AG10803 (cell line): ENCODE results near the gene LMBR1.

Experiments
- DNase-seq: peaks from one replicate; pipeline ENCODE4 v3.0.0; 2010; ENCODE audit warnings: low read depth
- H3K4me3 ChIP-seq: 2 replicates; pipeline ENCODE4 v1.5.1; 2011; ENCODE audit warnings: mild to moderate bottlenecking, low read length, control low read depth
- TF ChIP-seq, protein P1 (sequence below): conservative IDR thresholded peaks from 2 replicates; pipeline ENCODE4 v1.5.1; 2011; ENCODE audit warnings: mild to moderate bottlenecking, low read length, control low read depth, inconsistent platforms

Gene LMBR1

GRCh38 chr7:156635529-156636385 lies 257.2 kb downstream of the LMBR1 start:
- no peak overlapping the region for H3K4me3 ChIP-seq
- no peak for DNase-seq
- TF ChIP-seq, protein P1, sequence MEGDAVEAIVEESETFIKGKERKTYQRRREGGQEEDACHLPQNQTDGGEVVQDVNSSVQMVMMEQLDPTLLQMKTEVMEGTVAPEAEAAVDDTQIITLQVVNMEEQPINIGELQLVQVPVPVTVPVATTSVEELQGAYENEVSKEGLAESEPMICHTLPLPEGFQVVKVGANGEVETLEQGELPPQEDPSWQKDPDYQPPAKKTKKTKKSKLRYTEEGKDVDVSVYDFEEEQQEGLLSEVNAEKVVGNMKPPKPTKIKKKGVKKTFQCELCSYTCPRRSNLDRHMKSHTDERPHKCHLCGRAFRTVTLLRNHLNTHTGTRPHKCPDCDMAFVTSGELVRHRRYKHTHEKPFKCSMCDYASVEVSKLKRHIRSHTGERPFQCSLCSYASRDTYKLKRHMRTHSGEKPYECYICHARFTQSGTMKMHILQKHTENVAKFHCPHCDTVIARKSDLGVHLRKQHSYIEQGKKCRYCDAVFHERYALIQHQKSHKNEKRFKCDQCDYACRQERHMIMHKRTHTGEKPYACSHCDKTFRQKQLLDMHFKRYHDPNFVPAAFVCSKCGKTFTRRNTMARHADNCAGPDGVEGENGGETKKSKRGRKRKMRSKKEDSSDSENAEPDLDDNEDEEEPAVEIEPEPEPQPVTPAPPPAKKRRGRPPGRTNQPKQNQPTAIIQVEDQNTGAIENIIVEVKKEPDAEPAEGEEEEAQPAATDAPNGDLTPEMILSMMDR, result no peak

DNA sequence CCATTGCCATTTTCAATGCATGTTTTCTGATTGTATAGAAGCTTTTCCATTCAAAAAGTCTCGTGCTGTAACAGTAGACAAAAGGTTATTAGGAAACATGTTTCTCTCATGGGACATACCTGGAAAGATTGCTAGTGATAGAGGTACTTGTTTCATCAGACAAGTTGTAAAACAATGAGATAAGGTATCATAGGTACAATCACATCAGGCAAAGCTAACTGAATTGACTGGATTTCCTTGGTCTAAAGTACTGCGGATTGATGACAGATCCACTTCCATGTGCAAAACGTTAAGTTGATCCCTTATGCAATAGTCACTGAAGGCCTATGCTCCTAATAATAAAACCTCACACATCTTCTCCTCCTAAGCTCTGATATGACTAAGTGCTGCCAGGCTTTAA lies 258.9 kb downstream of the LMBR1 start:
- no peak for DNase-seq
- TF ChIP-seq, protein P1, result no peak
- H3K4me3 ChIP-seq, result no peak overlapping the region

DNA sequence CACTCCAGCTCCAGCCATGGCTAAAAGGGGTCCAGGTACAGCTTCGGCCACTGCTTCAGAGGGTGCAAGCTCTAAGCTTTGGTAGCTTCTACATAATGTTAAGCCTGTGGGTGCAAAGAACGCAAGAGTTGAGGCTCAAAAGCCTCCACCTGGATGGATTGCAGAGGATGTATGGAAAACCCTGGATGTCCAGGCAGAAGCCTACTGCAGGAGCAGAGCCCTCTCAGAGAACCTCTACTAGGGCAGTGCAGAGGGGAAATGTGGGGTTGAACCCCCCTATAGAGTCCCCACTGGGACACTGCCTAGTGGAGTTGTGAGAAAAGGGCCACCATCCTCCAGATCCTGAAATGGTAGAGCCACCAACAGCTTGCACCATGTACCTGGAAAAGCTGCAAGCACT lies 263.1 kb downstream of the LMBR1 start:
- TF ChIP-seq, protein P1, result no peak
- DNase-seq, result no peak
- H3K4me3 ChIP-seq, result no peak overlapping the region

DNA sequence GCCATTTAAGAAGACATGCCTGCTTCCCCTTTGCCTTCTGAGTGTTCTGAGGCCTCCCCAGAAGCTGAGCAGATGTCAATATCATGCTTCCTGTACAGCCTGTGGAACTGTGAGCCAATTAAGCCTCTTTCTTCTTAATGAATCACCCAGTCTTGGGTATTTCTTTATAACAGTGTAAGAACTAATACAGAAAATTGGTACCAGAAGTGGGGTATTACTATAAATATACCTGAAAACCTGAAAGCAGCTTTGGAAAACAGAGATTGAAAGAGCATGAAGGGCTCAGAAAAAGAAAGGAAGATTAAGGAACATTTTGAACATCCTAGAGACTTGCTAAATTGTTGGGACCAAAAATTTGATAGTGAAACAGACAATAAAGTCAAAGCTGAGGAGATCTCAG lies 264.4 kb downstream of the LMBR1 start:
- H3K4me3 ChIP-seq, result no peak overlapping the region
- no peak for DNase-seq
- TF ChIP-seq, protein P1, result no peak
